GM21528 (cell line): ENCODE data around the gene CSTA.
"Not testable (repeated sequence)": the region's sequence is repeated elsewhere in the genome, so short reads cannot be mapped to it uniquely, and the experiment has no call there.

Experiments used
- ATAC-seq: cut with Tn5 transposase; IDR thresholded peaks from one replicate; pipeline ENCODE4 v1.9.1; 2021; ENCODE audit warnings: mild to moderate bottlenecking, moderate library complexity; ENCODE audit not compliant: unreplicated experiment, low FRiP score

Gene CSTA

GRCh38 chr3:122318620-122319019 is 6.4 kb upstream of the CSTA start:
- ATAC-seq = no peak

GRCh38 chr3:122322095-122323075 is 2.7 kb upstream of the CSTA start:
- no peak for ATAC-seq

- ATAC-seq = no peak
Measured at GRCh38 chr3:122325769-122326168, 721 bp downstream of the CSTA start.

GRCh38 chr3:122331886-122332285 is 6.8 kb downstream of the CSTA start:
- ATAC-seq = no peak

- no peak for ATAC-seq
Measured at GRCh38 chr3:122332551-122332950, 7.5 kb downstream of the CSTA start.

GRCh38 chr3:122342803-122343202 is 17.8 kb downstream of the CSTA start:
- ATAC-seq = no peak

- ATAC-seq = no peak
Measured at GRCh38 chr3:122343654-122344053, 18.6 kb downstream of the CSTA start.

- ATAC-seq = no peak
Measured at GRCh38 chr3:122349171-122349570, 24.1 kb downstream of the CSTA start.

- no peak for ATAC-seq
Measured at GRCh38 chr3:122350814-122351418, 25.9 kb downstream of the CSTA start.

GRCh38 chr3:122351612-122352011 is 26.6 kb downstream of the CSTA start:
- no peak for ATAC-seq

GRCh38 chr3:122353215-122353614 is 28.2 kb downstream of the CSTA start:
- no peak for ATAC-seq

- no peak for ATAC-seq
Measured at GRCh38 chr3:122353893-122354401, 28.9 kb downstream of the CSTA start.

GRCh38 chr3:122355612-122356011 is 30.6 kb downstream of the CSTA start:
- ATAC-seq = no peak

- ATAC-seq = no peak
Measured at GRCh38 chr3:122356402-122356801, 31.4 kb downstream of the CSTA start.

- ATAC-seq = no peak
Measured at GRCh38 chr3:122357828-122358702, 33.0 kb downstream of the CSTA start.

- no peak for ATAC-seq
Measured at GRCh38 chr3:122358703-122359032, 33.6 kb downstream of the CSTA start.

- ATAC-seq = no peak
Measured at GRCh38 chr3:122362026-122362425, 37.0 kb downstream of the CSTA start.

GRCh38 chr3:122364490-122364889 is 39.4 kb downstream of the CSTA start:
- no peak for ATAC-seq

GRCh38 chr3:122365073-122365472 is 40.0 kb downstream of the CSTA start:
- no peak for ATAC-seq

GRCh38 chr3:122365582-122366378 is 40.7 kb downstream of the CSTA start:
- ATAC-seq = not testable (repeated sequence)
